K562 (cell line): ENCODE results near the gene SLC35G1. TPM values are rescaled to one million over a fixed set of nuclear protein-coding genes. Genes with fewer than 3 reads are reported as not detected.

ENCODE experiments used
- ATAC-seq: fragments of 200-7000 bp; cut with Tn5 transposase; 3 replicates; pipeline ENCODE4 v1.9.1; 2020; ENCODE audit warnings: moderate library complexity
- BruUV-seq: library from RNA; stranded (reverse); fragments of 400-500 nt; replicated peaks from 2 replicates; lab custom pipeline; 2021; lab: Mats Ljungman, UMichigan
- CTCF ChIA-PET: fragments of 300-600 bp; formaldehyde crosslinking; extraction: SDS; loops from one replicate; lab custom pipeline; 2021; ENCODE audit warnings: low intra/inter-chr PET ratio; lab: Yijun Ruan, JAX
- POLR2A ChIA-PET: fragments of 300-600, 350-650 bp; sonication (Branson Sonifier 250); formaldehyde crosslinking; extraction: SDS; loops from one replicate; lab custom pipeline; 2021; ENCODE audit warnings: antibody characterized with exemption, inconsistent platforms; lab: Yijun Ruan, JAX
- DNase-seq, 4 experiments: peaks; one replicate each; pipeline versions ENCODE4 v3.0.0 to v3.0.0-alpha.2; 2011 to 2018; ENCODE audit warnings: low spot score in 3 of 4, mixed read lengths in 3 of 4; ENCODE audit errors: extremely low read depth in 1 of 4
- FAIRE-seq: peaks from 2 replicates; lab custom pipeline; 2011; peaks lifted over from hg19 to GRCh38; lab: Jason Lieb, UNC
- H2AFZ ChIP-seq: 2 replicates; pipeline ENCODE4 v1.6.0; 2011; ENCODE audit warnings: low read depth, low read length, control low read depth, inconsistent platforms
- H3K27ac ChIP-seq: fragments of 200-600 bp; 3 replicates; pipeline ENCODE4 v1.8.0; 2011; ENCODE audit warnings: low read depth, mild to moderate bottlenecking, control low read depth, inconsistent platforms, low read length, moderate library complexity, mixed read lengths; ENCODE audit errors: extremely low read depth
- H3K27me3 ChIP-seq, 2 experiments: fragments of 300-600 bp in 1 of 2; 2 replicates in 1 of 2; 3 replicates in 1 of 2; pipeline versions ENCODE4 v1.6.0 to v1.8.0; 2011; ENCODE audit warnings: inconsistent platforms in 2 of 2, low read length in 2 of 2, mild to moderate bottlenecking in 1 of 2, mixed read lengths in 1 of 2, moderate library complexity in 1 of 2; ENCODE audit not compliant: control insufficient read depth in 2 of 2, insufficient read depth in 2 of 2
- H3K36me3 ChIP-seq: fragments of 300-600 bp; 3 replicates; pipeline ENCODE4 v1.8.0; 2011; ENCODE audit warnings: mild to moderate bottlenecking, low read length, inconsistent platforms; ENCODE audit not compliant: control insufficient read depth, insufficient read depth
- H3K4me1 ChIP-seq, 2 experiments: fragments of 200-600 bp in 1 of 2; replicated peaks in 1 of 2; 2 replicates in 1 of 2; 3 replicates in 1 of 2; pipeline versions ENCODE4 v1.5.1 to v1.8.0; 2011; ENCODE audit warnings: inconsistent platforms in 2 of 2, low read length in 2 of 2, mild to moderate bottlenecking in 1 of 2, mixed read lengths in 1 of 2, moderate library complexity in 1 of 2; ENCODE audit not compliant: control insufficient read depth in 2 of 2, insufficient read depth in 2 of 2
- H3K4me2 ChIP-seq: 2 replicates; pipeline ENCODE4 v1.6.1; 2011; ENCODE audit warnings: low read length, control low read depth, inconsistent platforms, mixed read lengths; ENCODE audit not compliant: insufficient read depth
- H3K4me3 ChIP-seq: fragments of 200-600 bp; sonication (generic), shearing (Covaris generic); 2 replicates; pipeline ENCODE4 v1.5.1; 2016; ENCODE audit warnings: control low read depth, inconsistent platforms
- H3K79me2 ChIP-seq: fragments of 200-600 bp; 3 replicates; pipeline ENCODE4 v1.8.0; 2011; ENCODE audit warnings: low read length, inconsistent platforms; ENCODE audit not compliant: control insufficient read depth, insufficient read depth
- H3K9ac ChIP-seq, 2 experiments: 2 replicates each; pipeline versions ENCODE4 v1.6.0 to v1.6.1; 2011; ENCODE audit warnings: low read depth in 2 of 2, low read length in 2 of 2, control low read depth in 1 of 2, inconsistent platforms in 1 of 2, mild to moderate bottlenecking in 1 of 2, mixed read lengths in 1 of 2; ENCODE audit not compliant: insufficient read depth in 1 of 2
- H3K9me1 ChIP-seq: one replicate; pipeline ENCODE4 v1.6.0; 2011; ENCODE audit warnings: inconsistent platforms, mild to moderate bottlenecking, low read length, moderate library complexity; ENCODE audit not compliant: control insufficient read depth, insufficient read depth
- H3K9me3 ChIP-seq: replicated peaks from 2 replicates; pipeline ENCODE4 v1.5.1; 2011; ENCODE audit warnings: low read depth, low read length, inconsistent platforms; ENCODE audit not compliant: control insufficient read depth, insufficient read depth
- H4K20me1 ChIP-seq: replicated peaks from 2 replicates; pipeline ENCODE4 v1.6.1; 2011; ENCODE audit warnings: low read length, inconsistent platforms, mixed read lengths; ENCODE audit not compliant: control insufficient read depth, insufficient read depth
- CTBP1 ChIP-seq: fragments of 450-650 bp; IDR thresholded peaks from 2 replicates; pipeline ENCODE4 v1.6.1; 2016; ENCODE audit warnings: borderline replicate concordance
- ETV5 ChIP-seq: sonication (generic); formaldehyde crosslinking; IDR thresholded peaks from 2 replicates; pipeline ENCODE4 v1.4.0; 2020; ENCODE audit warnings: low read depth, mild to moderate bottlenecking, missing genetic modification reagents
- HNRNPLL ChIP-seq: fragments of 200-400 bp; formaldehyde crosslinking; IDR thresholded peaks from 2 replicates; pipeline ENCODE4 v1.6.1; 2017; ENCODE audit warnings: low read length, low read depth, mild to moderate bottlenecking; ENCODE audit not compliant: poor library complexity, severe bottlenecking
- MAX ChIP-seq: sonication (generic); formaldehyde crosslinking; IDR thresholded peaks from 2 replicates; pipeline ENCODE4 v1.9.0; 2022; ENCODE audit warnings: mild to moderate bottlenecking, missing genetic modification reagents
- MYNN ChIP-seq, 2 experiments: sonication (generic); formaldehyde crosslinking in 1 of 2; IDR thresholded peaks; 2 replicates each; pipeline versions ENCODE4 v1.5.0 to v1.6.1; 2016 to 2020; ENCODE audit warnings: antibody characterized with exemption in 1 of 2, missing genetic modification reagents in 1 of 2
- NCOA6 ChIP-seq: fragments of 450-650 bp; IDR thresholded peaks from 2 replicates; pipeline ENCODE4 v1.6.1; 2017; ENCODE audit warnings: mild to moderate bottlenecking
- NFATC3 ChIP-seq: fragments of 450-650 bp; IDR thresholded peaks from 2 replicates; pipeline ENCODE4 v1.6.1; 2017; ENCODE audit warnings: mild to moderate bottlenecking
- NONO ChIP-seq, 2 experiments: fragments of 200-400 bp in 1 of 2; fragments of 450-650 bp in 1 of 2; formaldehyde crosslinking in 1 of 2; IDR thresholded peaks; 2 replicates each; pipeline ENCODE4 v1.6.1; 2017; ENCODE audit warnings: low read depth in 2 of 2, mild to moderate bottlenecking in 2 of 2, moderate library complexity in 2 of 2, low read length in 1 of 2
- NUFIP1 ChIP-seq: fragments of 450-650 bp; IDR thresholded peaks from 2 replicates; pipeline ENCODE4 v1.6.1; 2018; ENCODE audit not compliant: partially characterized antibody
- TAF7 ChIP-seq: fragments of 450-650 bp; IDR thresholded peaks from 2 replicates; pipeline ENCODE4 v1.6.1; 2016; ENCODE audit warnings: missing genetic modification characterization, missing compliant biosample characterization
- TFAP4 ChIP-seq: sonication (generic); formaldehyde crosslinking; IDR thresholded peaks from 2 replicates; pipeline ENCODE4 v1.8.0; 2022; ENCODE audit warnings: missing genetic modification reagents, mild to moderate bottlenecking, moderate library complexity, borderline replicate concordance
- THRA ChIP-seq: fragments of 450-650 bp; IDR thresholded peaks from 2 replicates; pipeline ENCODE4 v1.6.1; 2017; ENCODE audit warnings: mild to moderate bottlenecking, moderate library complexity
- WGBS: fragments of 100-300 bp; shearing (Covaris generic); methylation state at CpG from one replicate; pipeline ENCODE4 v1.1.6; 2016; ENCODE audit warnings: low coverage, mixed read lengths; ENCODE audit not compliant: insufficient coverage; ENCODE audit errors: missing lambda C conversion rate; 5-methylcytosine and 5-hydroxymethylcytosine counted together
- in situ Hi-C: fragments of 300-500 bp; cut with MboI; formaldehyde crosslinking; loops from 4 replicates; pipeline ENCODE4 v1.15.0; 2018; ENCODE audit warnings: inconsistent platforms, mixed read lengths
- intact Hi-C: fragments of 100-400 bp; cut with micrococcal nuclease; formaldehyde crosslinking; loops from 2 replicates; pipeline ENCODE4 v1.14.2; 2022
- polyA plus RNA-seq, 8 experiments: library from polyadenylated mRNA; depleted of rRNA in 4 of 8; stranded (reverse) in 5 of 8; unstranded in 3 of 8; fragments of >200 nt; fragmentation: Nextera tagmentation in 2 of 8; fragmentation: Illumina TruSeq in 1 of 8; extraction: Ambion mirVana in 2 of 8; extraction: Trizol in 1 of 8; gene quantifications; 2 replicates each; pipeline versions ENCODE4 v1.2.1 to v1.2.3, GENCODE V29; 2011 to 2014; ENCODE audit warnings: inconsistent platforms in 1 of 8, missing spikeins in 1 of 8
- total RNA-seq, 7 experiments: library from RNA; depleted of rRNA in 6 of 7; stranded (reverse); fragments of >200 nt in 6 of 7; fragmentation: Illumina TruSeq in 2 of 7; extraction: Trizol in 2 of 7; gene quantifications; 2 replicates each; pipeline versions ENCODE4 v1.2.1 to v1.2.3, GENCODE V29; 2011 to 2021; ENCODE audit warnings: low replicate concordance in 1 of 7

SLC35G1 gene
- total and polyA plus RNA-seq, 9 of the 15 experiments (the other 6 are each of a cell fraction or from before 2014, with no cell fraction given): 0.76 to 8.5 (median 4.9) TPM

DNA sequence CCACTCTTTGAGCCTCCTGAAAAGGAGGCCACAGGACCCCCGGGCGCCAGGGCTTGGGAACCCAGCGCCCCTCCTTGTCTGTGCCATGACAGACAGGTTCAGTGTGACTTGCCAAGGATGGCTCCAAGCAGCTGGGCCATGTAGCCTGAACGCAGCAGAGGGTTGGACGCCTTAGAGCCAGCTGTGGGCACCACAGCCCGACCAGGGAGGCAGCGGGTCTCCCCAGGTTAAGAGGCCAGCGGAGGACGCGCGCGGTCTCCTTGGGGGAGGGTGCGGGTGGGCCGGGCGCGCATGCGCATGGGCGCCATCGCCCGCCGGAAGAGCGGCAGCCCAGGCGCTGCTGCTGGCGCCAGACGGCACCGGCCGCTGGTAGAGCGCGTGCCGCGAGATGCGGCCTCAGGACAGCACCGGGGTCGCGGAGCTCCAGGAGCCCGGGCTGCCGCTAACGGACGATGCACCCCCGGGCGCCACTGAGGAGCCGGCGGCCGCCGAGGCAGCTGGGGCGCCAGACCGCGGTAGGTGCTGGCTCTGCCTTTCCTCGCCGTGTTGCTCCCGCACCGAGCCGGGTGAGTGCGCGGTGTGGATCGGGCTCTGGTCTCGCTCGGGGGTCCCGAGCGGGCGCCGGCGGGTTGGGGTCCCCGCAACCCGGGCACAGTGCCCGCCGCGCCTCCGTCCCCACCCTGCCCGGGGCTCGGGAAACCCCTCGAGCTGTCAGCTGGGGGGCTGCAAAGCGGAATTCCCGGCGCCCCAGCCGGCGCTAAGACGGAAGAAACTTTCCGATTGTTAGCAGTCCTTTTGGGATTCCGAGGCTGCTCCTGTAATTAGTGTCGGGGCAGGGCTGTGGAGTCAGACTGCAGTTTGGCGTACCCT, at the start of gene SLC35G1 (continued):
- TF ChIP-seq NCOA6 (no peak), NONO (IDR thresholded peaks at IDR 0.05; ENCODE audit: low read depth in 2 of 2, low read length in 1 of 2) (peak in 1 of 2 experiments; percentile 84; a peak in 2 of 4 replicates), HNRNPLL (peak; percentile 25), NUFIP1 (no peak), CTBP1 (peak; percentile 71)

DNA sequence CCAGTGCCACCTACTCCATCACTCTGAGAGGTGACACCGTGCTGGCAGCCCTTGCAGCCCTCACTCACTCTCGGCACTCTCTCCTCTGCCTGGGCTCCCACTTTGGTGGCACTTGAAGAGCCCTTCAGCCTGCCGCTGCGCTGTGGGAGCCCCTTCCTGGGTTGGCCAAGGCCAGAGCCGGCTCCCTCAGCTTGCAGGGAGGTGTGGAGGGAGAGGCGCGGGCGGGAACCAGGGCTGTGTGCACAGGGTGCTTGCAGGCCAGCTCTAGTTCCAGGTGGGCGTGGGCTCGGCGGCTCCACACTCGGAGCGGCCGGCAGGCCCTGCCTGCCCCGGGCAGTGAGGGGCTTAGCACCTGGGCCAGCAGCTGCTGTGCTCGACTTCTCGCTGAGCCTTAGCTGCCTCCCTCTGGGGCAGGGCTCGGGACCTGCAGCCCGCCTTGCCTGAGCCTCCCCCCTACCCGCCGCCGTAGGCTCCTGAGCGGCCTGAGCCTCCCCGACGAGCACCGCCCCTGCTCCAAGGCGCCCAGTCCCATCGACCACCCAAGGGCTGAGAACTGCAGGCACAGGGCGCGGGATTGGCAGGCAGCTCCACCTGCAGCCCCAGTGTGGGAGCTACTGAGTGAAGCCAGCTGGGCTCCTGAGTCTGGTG, 48.7 kb upstream of the SLC35G1 start:
- Histone ChIP-seq H3K4me2 (no peak overlapping the region), H3K4me1 (no peaks in the 10 kb centered on the region), H3K36me3 (no peaks in the 10 kb centered on the region), H3K27me3 (no peaks in the 10 kb centered on the region; a peak in 1 of 5 replicates), H3K9ac (no peak overlapping the region), H3K4me3 (no peak overlapping the region), H2AFZ (no peak overlapping the region), H3K9me1 (no peaks in the 10 kb centered on the region), H3K79me2 (no peaks in the 10 kb centered on the region), H3K9me3 (no peaks in the 10 kb centered on the region), H4K20me1 (no peaks in the 10 kb centered on the region), H3K27ac (no peak overlapping the region)
- intact Hi-C loops (no loop called here), in situ Hi-C loops (no loop called here)
- ChIA-PET POLR2A (interaction anchor here (1.3 kb wide), 1 partner anchor 14 kb away, joined by 4 read pairs; no protein-coding TSS in a partner anchor), CTCF (no interaction called here)
- FAIRE-seq (no peak), ATAC-seq (no peak), DNase-seq (no peak)
- TF ChIP-seq ETV5 (CRISPR knock-in tag) (no peak), MAX (CRISPR knock-in tag) (no peak), NFATC3 (no peak), THRA (no peak), TFAP4 (CRISPR knock-in tag) (no peak), TAF7 (tag) (no peak), MYNN (IDR thresholded peaks at IDR 0.05) (no peak), MYNN (CRISPR knock-in tag; IDR thresholded peaks at IDR 0.05) (no peak)
- no TSS peak for BruUV-seq
- 2% methylated on average over 11 of the region's 30 CpGs for WGBS
